GM18867 (cell line): Measurements from ENCODE around the gene MBP.
A peak's percentile ranks its signal among the peaks of the same experiment; 100 is the strongest.

ENCODE experiments used
- ATAC-seq: cut with Tn5 transposase; IDR thresholded peaks from one replicate; pipeline ENCODE4 v1.9.1; 2021; ENCODE audit warnings: mild to moderate bottlenecking, moderate library complexity; ENCODE audit not compliant: unreplicated experiment

Gene MBP

GRCh38 chr18:77132369-77133050, at the start of gene MBP:
Gene MBP (minus strand): TSS chr18:77132783. CDS start chr18:77105261, 27,522 bp downstream.
- ATAC-seq: peak; percentile 69

GRCh38 chr18:77181950-77182707, 49.5 kb upstream of the MBP start:
- ATAC-seq: no peak

DNA sequence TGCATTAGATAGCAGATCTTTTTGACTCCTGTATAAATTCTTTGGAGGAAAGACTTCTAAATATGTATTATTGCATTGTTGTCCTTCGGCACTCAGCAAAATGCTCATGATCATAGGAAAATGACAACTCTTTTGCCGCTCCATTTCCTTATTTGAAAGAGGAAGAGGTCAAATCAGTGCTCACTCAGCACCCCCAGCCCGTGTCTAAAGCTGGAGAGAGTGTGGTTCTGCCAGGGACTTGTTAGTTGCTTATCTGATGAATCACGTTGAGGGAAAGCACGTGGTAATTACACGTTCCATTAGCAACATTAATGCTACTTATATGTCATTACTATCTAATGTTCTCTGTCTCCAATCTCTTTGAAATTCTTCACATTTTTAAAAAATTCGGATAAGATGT, 46.0 kb upstream of the MBP start:
- ATAC-seq: no peak

- ATAC-seq: no peak
Observed at GRCh38 chr18:77177009-77177408, 44.4 kb upstream of the MBP start.

GRCh38 chr18:77173275-77174030, 40.9 kb upstream of the MBP start:
- ATAC-seq: no peak

- ATAC-seq: no peak
Observed at GRCh38 chr18:77170890-77171410, 38.4 kb upstream of the MBP start.

- no peak for ATAC-seq
Observed at GRCh38 chr18:77168811-77169311, 36.3 kb upstream of the MBP start.

- ATAC-seq: no peak
Observed at GRCh38 chr18:77167251-77167650, 34.7 kb upstream of the MBP start.

GRCh38 chr18:77166523-77166922, 33.9 kb upstream of the MBP start:
- no peak for ATAC-seq

GRCh38 chr18:77165503-77166188, 33.1 kb upstream of the MBP start:
- ATAC-seq: no peak

DNA sequence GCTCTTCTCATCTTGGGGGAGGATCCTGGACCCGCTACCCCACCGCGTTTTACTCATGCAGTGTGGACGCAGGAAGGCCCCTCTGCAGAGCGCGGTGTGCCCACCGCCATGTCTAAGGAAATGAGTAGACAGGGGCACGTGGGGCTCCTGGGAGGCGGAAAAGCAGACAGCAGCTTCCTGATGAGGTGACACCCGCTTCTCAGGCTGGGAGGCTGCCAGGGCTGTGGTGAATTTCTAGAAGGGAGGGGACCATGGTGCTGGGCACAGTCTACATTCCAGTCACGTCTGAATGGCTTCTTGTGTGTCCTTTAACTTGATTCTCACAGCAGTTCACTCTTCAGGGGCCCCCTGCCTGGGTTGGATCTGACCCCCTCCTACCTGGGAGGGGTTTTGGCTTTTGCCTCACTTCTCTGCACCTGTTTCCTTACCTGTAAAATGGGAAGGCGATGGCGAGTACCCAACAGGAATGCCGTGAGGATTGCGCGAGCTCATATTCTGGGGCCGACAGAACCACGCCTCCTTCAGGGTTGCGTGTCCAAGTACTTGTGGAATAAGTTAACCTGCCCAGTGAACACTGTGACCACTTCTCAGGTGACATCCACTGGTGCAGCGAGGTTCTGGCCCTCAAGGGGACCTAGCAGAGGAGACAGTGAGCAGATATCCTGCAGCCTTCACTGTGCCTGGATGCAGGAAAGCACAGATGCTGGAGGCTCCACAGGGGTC, 32.3 kb upstream of the MBP start:
- ATAC-seq: no peak

- ATAC-seq: no peak
Observed at GRCh38 chr18:77164026-77164425, 31.4 kb upstream of the MBP start.

- ATAC-seq: no peak
Observed at GRCh38 chr18:77162580-77162979, 30.0 kb upstream of the MBP start.

GRCh38 chr18:77161961-77162360, 29.4 kb upstream of the MBP start:
- ATAC-seq: no peak

DNA sequence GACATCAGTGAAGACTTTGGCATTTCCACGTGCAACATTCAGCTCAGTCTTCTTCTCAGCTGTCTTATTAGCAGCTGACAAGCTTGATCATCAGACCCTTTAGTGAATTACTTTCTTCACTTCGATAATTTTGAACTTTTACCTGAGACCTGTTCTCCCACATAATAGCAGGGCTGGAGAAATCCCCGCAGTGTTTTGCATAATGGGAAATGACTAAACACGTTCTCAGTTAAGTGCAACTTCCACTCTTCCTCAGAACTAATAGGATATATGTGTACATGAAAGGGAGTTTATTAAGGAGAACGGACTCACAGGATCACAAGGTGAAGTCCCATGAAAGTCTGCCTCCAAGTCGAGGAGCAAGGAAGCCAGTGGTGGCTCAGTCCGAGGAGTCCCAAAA, 28.8 kb upstream of the MBP start:
- no peak for ATAC-seq

DNA sequence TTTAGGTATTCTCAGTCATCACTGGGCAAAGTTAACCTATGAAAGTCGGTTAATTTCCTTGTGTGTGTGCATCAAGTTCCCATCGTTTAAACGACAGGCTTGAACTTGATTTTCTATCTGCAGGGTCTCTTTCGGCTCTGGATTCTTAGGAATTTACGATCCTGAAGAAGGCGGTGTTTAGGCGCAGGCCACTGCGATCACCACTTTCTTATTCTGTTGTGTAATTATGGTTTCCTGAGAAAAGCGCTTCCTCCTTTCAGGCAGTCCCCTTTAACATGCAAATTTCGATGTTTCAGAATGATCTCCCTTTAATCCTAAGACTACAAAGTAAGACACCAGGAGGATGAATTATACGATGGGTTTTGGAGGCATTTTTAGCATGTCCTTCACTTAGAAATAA, 27.9 kb upstream of the MBP start:
- no peak for ATAC-seq

DNA sequence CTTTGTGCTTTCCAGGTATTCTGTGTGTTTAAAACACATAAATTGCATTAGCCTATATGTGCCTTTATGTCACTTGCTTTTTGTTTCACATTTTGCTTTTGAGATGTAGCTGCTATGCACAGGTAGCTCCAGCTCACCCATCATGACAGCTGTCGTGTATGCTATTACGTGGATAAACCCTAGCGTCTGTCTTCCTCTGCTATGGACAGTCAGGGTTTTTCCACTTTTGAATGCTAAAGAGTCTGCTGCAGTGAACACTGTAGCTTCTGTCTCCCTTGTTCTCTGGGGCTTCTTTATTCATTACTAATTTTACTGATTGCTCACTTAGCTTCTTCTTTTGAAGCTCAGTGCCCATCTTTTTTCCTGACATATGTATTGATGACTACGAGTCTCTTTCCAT, 24.7 kb upstream of the MBP start:
- no peak for ATAC-seq

GRCh38 chr18:77155031-77155430, 22.4 kb upstream of the MBP start:
- ATAC-seq: no peak

DNA sequence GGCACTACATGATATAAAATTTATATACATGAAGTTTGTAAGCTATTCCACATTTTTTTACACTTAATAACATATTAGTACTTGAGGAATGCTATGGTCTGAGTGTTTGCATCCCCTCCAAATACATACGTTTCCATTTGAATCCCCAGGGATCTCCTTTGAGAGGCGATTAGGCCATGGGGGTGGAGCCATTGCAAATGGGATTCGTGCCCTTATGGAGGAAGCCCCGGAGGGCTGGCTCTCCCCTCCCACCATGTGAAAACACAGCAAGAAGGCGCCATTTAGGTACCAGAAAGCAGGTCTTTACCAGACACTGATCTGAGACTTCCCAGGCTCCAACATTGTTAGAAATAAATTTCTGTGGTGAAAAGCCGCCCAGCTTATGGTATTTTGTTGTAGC, 20.8 kb upstream of the MBP start:
- ATAC-seq: no peak
